GM08714 (cell line): ENCODE measurements around the gene RDH13.
A peak's percentile ranks its signal among the peaks of the same experiment; 100 is the strongest.
"Not testable (repeated sequence)": the region's sequence is repeated elsewhere in the genome, so short reads cannot be mapped to it uniquely, and the experiment has no call there.

ENCODE experiments used
- H3K4me3 ChIP-seq: fragments of 200-500 bp; sonication (Bioruptor generic); 2 replicates; pipeline ENCODE4 v1.5.1; 2014; ENCODE audit warnings: mild to moderate bottlenecking, low read length, inconsistent platforms
- ZNF274 ChIP-seq: IDR thresholded peaks from 2 replicates; pipeline ENCODE4 v1.6.1; 2012; ENCODE audit warnings: mild to moderate bottlenecking, low read depth, low read length

The RDH13 gene

GRCh38 chr19:55005684-55006488 is 57.1 kb downstream of the RDH13 start:
- peak overlapping the region; percentile 96 for H3K4me3 ChIP-seq
- no peak for TF ChIP-seq ZNF274

DNA sequence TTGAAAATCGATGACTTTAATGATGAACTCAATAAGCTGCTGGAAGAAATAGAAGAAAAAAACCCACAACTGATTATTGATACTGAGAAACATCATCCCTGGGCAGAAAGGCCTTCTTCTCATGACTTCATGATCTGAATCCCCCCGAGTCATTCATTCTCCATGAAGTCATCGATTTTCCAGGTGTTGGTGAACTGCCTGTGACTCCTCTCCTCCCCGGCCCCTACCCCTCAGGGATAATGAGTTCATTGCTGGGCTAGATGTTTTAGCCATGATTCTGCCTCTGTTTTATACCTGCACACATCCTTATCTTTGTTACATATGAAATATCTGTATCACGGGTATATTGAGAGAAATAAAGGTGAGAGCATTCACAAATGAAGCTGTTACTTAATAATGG is 62.2 kb downstream of the RDH13 start:
- H3K4me3 ChIP-seq = no peak overlapping the region
- no peak for TF ChIP-seq ZNF274

GRCh38 chr19:54998751-54999239 is 64.2 kb downstream of the RDH13 start:
- not testable (repeated sequence) for H3K4me3 ChIP-seq

- no peak for TF ChIP-seq ZNF274
- no peak overlapping the region for H3K4me3 ChIP-seq
These were observed 67.4 kb downstream of the RDH13 start for GRCh38 chr19:54995561-54995960.
